Spleen (tissue), 7 donors: ENCODE results near the gene TRPV5.

Source experiments
- POLR2A ChIP-seq, 3 donors: fragments of 450-650 bp; IDR thresholded peaks; one replicate each; pipeline ENCODE4 v1.5.1; 2017; ENCODE audit warnings: antibody characterized with exemption in 3 of 3, mild to moderate bottlenecking in 1 of 3
- TF ChIP-seq, protein P1 (sequence below), 11 experiments: fragments of 200-600 bp in 7 of 11; fragments of 450-650 bp in 4 of 11; sonication (generic) in 4 of 11; IDR thresholded peaks in 8 of 11; conservative IDR thresholded peaks in 3 of 11; 1 replicate in 7 of 11; 2 replicates in 4 of 11; pipeline versions ENCODE4 v1.4.0 to v1.8.0; 2016 to 2021; ENCODE audit warnings: antibody characterized with exemption in 11 of 11, inconsistent platforms in 4 of 11, mild to moderate bottlenecking in 1 of 11
- donor health status: DM: no; HTN: no; CAD: no; lungs with moderate emphysema.
- donor health status: DM: no; HTN: no; CAD: no.
- donor health status: DM: no; HTN: no; CAD: no.

DNA sequence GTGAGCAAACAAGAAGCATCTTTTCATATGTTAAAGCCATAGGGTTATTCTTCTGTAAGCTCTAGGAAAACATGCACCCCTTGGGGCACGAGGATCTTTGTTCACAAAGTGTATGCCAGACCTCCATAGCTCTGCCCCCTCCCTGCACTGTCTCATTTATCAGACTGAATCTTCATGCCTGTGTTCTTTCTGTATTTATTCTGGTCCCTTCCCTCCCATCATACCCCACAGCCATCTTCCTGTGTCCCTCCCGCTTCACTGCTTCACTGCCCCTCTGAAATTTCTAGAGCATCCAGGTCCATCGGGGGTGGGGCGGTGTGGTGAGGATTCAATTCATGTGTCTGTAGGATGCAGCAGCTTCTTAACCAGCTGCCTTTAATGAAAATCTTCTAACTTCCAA, 71.2 kb downstream of the TRPV5 start:
- TF ChIP-seq, protein P1, sequence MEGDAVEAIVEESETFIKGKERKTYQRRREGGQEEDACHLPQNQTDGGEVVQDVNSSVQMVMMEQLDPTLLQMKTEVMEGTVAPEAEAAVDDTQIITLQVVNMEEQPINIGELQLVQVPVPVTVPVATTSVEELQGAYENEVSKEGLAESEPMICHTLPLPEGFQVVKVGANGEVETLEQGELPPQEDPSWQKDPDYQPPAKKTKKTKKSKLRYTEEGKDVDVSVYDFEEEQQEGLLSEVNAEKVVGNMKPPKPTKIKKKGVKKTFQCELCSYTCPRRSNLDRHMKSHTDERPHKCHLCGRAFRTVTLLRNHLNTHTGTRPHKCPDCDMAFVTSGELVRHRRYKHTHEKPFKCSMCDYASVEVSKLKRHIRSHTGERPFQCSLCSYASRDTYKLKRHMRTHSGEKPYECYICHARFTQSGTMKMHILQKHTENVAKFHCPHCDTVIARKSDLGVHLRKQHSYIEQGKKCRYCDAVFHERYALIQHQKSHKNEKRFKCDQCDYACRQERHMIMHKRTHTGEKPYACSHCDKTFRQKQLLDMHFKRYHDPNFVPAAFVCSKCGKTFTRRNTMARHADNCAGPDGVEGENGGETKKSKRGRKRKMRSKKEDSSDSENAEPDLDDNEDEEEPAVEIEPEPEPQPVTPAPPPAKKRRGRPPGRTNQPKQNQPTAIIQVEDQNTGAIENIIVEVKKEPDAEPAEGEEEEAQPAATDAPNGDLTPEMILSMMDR (IDR thresholded peaks at IDR 0.05 in 8 of 11, conservative IDR thresholded peaks at IDR 0.05 in 3 of 11): no peak
- no peak for TF ChIP-seq POLR2A (IDR thresholded peaks at IDR 0.05)
